Esophagus squamous epithelium (tissue), 5 donors: ENCODE data around the gene CHORDC1. TPM values are rescaled to one million over a fixed set of nuclear protein-coding genes. Genes with fewer than 3 reads are reported as not detected.

Experiments used
- DNase-seq: peaks from one replicate; lab custom pipeline; 2025; lab: John Stamatoyannopoulos, UW
- H3K27ac ChIP-seq, 4 donors: fragments of 200-600 bp; sonication (generic); one replicate each; pipeline ENCODE4 v1.5.1; 2016 to 2019; ENCODE audit warnings: mild to moderate bottlenecking in 1 of 4
- H3K27me3 ChIP-seq, 4 donors: fragments of 200-600 bp; sonication (generic); 1 replicate in 3 of 4; 2 replicates in 1 of 4; pipeline versions ENCODE4 v1.5.1 to v1.6.0; 2017 to 2021; ENCODE audit warnings: antibody characterized with exemption in 1 of 4
- H3K36me3 ChIP-seq, 3 donors: fragments of 200-600 bp; sonication (generic); one replicate each; pipeline ENCODE4 v1.5.1; 2016 to 2019
- H3K4me1 ChIP-seq, 3 donors: fragments of 200-600 bp; sonication (generic); one replicate each; pipeline ENCODE4 v1.5.1; 2017 to 2019
- H3K4me3 ChIP-seq, 4 donors: fragments of 200-600 bp; sonication (generic); 1 replicate in 3 of 4; 2 replicates in 1 of 4; pipeline ENCODE4 v1.5.1; 2016 to 2019; ENCODE audit warnings: mild to moderate bottlenecking in 2 of 4, moderate library complexity in 1 of 4
- H3K9me3 ChIP-seq, 3 donors: fragments of 200-600 bp; sonication (generic); one replicate each; pipeline ENCODE4 v1.5.1; 2016 to 2019
- CTCF ChIP-seq, 6 experiments: fragments of 450-650 bp in 4 of 6; fragments of 200-600 bp in 2 of 6; sonication (generic) in 2 of 6; IDR thresholded peaks; one replicate each; pipeline ENCODE4 v1.5.1; 2016 to 2019; ENCODE audit warnings: antibody characterized with exemption in 6 of 6, mild to moderate bottlenecking in 4 of 6, moderate library complexity in 4 of 6
- POLR2A ChIP-seq, 4 donors: fragments of 450-650 bp; IDR thresholded peaks; one replicate each; pipeline ENCODE4 v1.6.1; 2017; ENCODE audit warnings: antibody characterized with exemption in 4 of 4, mild to moderate bottlenecking in 4 of 4, moderate library complexity in 3 of 4
- WGBS, 2 donors: methylation state at CpG; one replicate each; pipeline ENCODE4 v1.1.5; 2018; 5-methylcytosine and 5-hydroxymethylcytosine counted together
- intact Hi-C: fragments of 100-400 bp; cut with DNase I; formaldehyde crosslinking; loops from one replicate; pipeline ENCODE4 v1.15.0; 2022
- total RNA-seq, 4 donors: library from RNA; depleted of rRNA; stranded (reverse); fragments of >200 nt; gene quantifications; one replicate each; pipeline ENCODE4 v1.1.0, GENCODE V29; 2016
- donor health status: DM: yes; HTN: yes; CAD: no.

CHORDC1 gene
- total RNA-seq, 4 donors from 2014 or later = 23.1 to 64.8 (median 36.5) TPM

GRCh38 chr11:90189011-90189410 lies 33.8 kb downstream of the CHORDC1 start:
- WGBS, 2 donors = 93 to 100% methylated on average over 2 of the region's 2 CpGs
- no peaks in the 10 kb centered on the region for H3K9me3 ChIP-seq
- no peaks in the 10 kb centered on the region for H3K4me1 ChIP-seq
- H3K27ac ChIP-seq = no peak overlapping the region
- no peaks in the 10 kb centered on the region for H3K36me3 ChIP-seq
- H3K4me3 ChIP-seq = no peak overlapping the region
- no peaks in the 10 kb centered on the region for H3K27me3 ChIP-seq
- DNase-seq = no peak
- TF ChIP-seq POLR2A (IDR thresholded peaks at IDR 0.05) = no peak
- TF ChIP-seq CTCF (IDR thresholded peaks at IDR 0.05) = no peak
- intact Hi-C loops = no loop called here

- no peaks in the 10 kb centered on the region for H3K36me3 ChIP-seq
- no peaks in the 10 kb centered on the region for H3K9me3 ChIP-seq
- no peak overlapping the region for H3K4me3 ChIP-seq
- H3K4me1 ChIP-seq = no peaks in the 10 kb centered on the region
- no peaks in the 10 kb centered on the region for H3K27me3 ChIP-seq
- intact Hi-C loops = no loop called here
- TF ChIP-seq POLR2A (IDR thresholded peaks at IDR 0.05) = no peak
- TF ChIP-seq CTCF (IDR thresholded peaks at IDR 0.05) = no peak
- H3K27ac ChIP-seq = no peak overlapping the region
- WGBS, 2 donors = 89 to 91% methylated on average over 3 of the region's 3 CpGs
- DNase-seq = no peak
These were observed 35.0 kb downstream of the CHORDC1 start for GRCh38 chr11:90187839-90188238.

- WGBS, 2 donors = 55 to 81% methylated on average over 2 of the region's 2 CpGs
- intact Hi-C loops = no loop called here
- Histone ChIP-seq H3K27ac (no peak overlapping the region), H3K4me3 (no peak overlapping the region), H3K4me1 (no peaks in the 10 kb centered on the region), H3K9me3 (no peaks in the 10 kb centered on the region), H3K27me3 (no peaks in the 10 kb centered on the region), H3K36me3 (no peaks in the 10 kb centered on the region)
- TF ChIP-seq CTCF (IDR thresholded peaks at IDR 0.05) (no peak), POLR2A (IDR thresholded peaks at IDR 0.05) (no peak)
- no peak for DNase-seq
These were observed 42.9 kb downstream of the CHORDC1 start for GRCh38 chr11:90179923-90180322.

DNA sequence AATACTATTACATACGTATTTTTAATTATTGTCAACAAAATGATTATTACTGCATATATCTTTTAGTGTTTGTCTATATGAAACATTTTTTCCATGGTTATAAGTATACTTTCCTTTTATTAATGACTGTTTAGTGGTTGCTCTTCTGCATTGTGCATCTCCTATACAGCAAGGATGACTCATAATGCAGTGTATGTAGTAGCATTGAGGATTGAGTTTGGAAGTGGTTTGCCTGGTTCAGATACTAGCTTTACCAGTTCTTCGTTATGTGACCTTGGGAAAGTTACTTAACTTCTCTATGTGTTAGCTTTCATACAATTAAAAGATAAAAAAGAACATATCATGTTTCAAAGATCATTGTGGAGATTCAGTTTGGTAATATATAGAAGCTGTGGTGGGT lies 44.1 kb downstream of the CHORDC1 start:
- intact Hi-C loops = no loop called here
- no peaks in the 10 kb centered on the region for H3K36me3 ChIP-seq
- H3K9me3 ChIP-seq = no peaks in the 10 kb centered on the region
- TF ChIP-seq POLR2A (IDR thresholded peaks at IDR 0.05) (no peak), CTCF (IDR thresholded peaks at IDR 0.05) (no peak)
- no peaks in the 10 kb centered on the region for H3K27me3 ChIP-seq
- no peak overlapping the region for H3K4me3 ChIP-seq
- DNase-seq = no peak
- no peak overlapping the region for H3K27ac ChIP-seq
- WGBS, 2 donors = 68 to 72% methylated on average over 2 of the region's 2 CpGs
- no peaks in the 10 kb centered on the region for H3K4me1 ChIP-seq

DNA sequence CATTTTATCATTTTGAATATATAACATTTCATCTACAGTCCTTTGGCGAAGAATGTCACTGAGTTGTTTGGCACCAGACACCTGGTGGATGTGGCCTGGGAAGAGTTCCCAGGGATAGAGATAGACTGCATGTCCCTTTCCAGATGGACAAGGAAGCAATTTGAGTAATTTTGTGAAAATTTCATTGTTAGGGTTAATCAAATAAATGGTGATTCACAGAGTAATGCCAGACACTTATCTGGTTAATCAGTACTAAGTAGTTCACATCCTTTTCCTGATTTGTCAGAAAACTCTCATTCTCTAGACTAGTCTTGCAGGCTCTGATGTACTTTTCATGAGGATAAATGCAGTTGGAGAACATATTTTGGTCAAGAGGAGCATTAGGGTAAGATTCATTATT lies 46.8 kb downstream of the CHORDC1 start:
- Histone ChIP-seq H3K27ac (no peak overlapping the region), H3K4me3 (no peak overlapping the region), H3K4me1 (no peaks in the 10 kb centered on the region), H3K27me3 (no peaks in the 10 kb centered on the region), H3K9me3 (no peaks in the 10 kb centered on the region), H3K36me3 (no peaks in the 10 kb centered on the region)
- TF ChIP-seq POLR2A (IDR thresholded peaks at IDR 0.05) (no peak), CTCF (IDR thresholded peaks at IDR 0.05) (no peak)
- no peak for DNase-seq
- 90 to 94% methylated on average over 1 of the region's 1 CpG for WGBS, 2 donors
- intact Hi-C loops = no loop called here
